Nephron progenitor cell (in vitro differentiated cells): ENCODE measurements around the gene SEMA4C.

ENCODE experiments used
- DNase-seq: peaks from one replicate; pipeline ENCODE4 v3.0.0; 2021
- H3K27ac Mint-ChIP-seq: 2 replicates; pipeline ENCODE4 v1.8.0; 2021; ENCODE audit warnings: mild to moderate bottlenecking, moderate library complexity, mixed read lengths
- H3K27me3 Mint-ChIP-seq: 2 replicates; pipeline ENCODE4 v1.8.0; 2021; ENCODE audit warnings: mild to moderate bottlenecking, low read depth, mixed read lengths; ENCODE audit not compliant: poor library complexity
- H3K36me3 Mint-ChIP-seq: 2 replicates; pipeline ENCODE4 v1.8.0; 2021; ENCODE audit warnings: low read depth, mixed read lengths
- H3K4me1 Mint-ChIP-seq: 2 replicates; pipeline ENCODE4 v1.8.0; 2021; ENCODE audit warnings: mixed read lengths
- H3K4me3 Mint-ChIP-seq: 2 replicates; pipeline ENCODE4 v1.8.0; 2021; ENCODE audit warnings: mild to moderate bottlenecking, moderate library complexity, mixed read lengths
- H3K9me3 Mint-ChIP-seq: 2 replicates; pipeline ENCODE4 v1.8.0; 2021; ENCODE audit warnings: mild to moderate bottlenecking, moderate library complexity, mixed read lengths
- CTCF ChIP-seq: fragments of 200-600 bp; sonication (generic); IDR thresholded peaks from 2 replicates; pipeline ENCODE4 v1.5.0; 2021; ENCODE audit warnings: antibody characterized with exemption

SEMA4C gene

GRCh38 chr2:96869822-96870625 is at the start of gene SEMA4C:
Gene SEMA4C, minus strand, starts transcription at chr2:96870080. Its CDS starts 2,194 bp downstream, at chr2:96867886.
- H3K36me3 Mint-ChIP-seq, result peaks cover 6% of the 10 kb centered on the region
- no peaks in the 10 kb centered on the region for H3K9me3 Mint-ChIP-seq
- TF ChIP-seq CTCF, result no peak
- H3K4me1 Mint-ChIP-seq, result peaks cover 62% of the 10 kb centered on the region
- no peaks in the 10 kb centered on the region for H3K27me3 Mint-ChIP-seq
- peak; percentile 76 for DNase-seq
- peak within 1 kb of the TSS; percentile 83 for H3K27ac Mint-ChIP-seq
- H3K4me3 Mint-ChIP-seq, result peak within 1 kb of the TSS; percentile 85

GRCh38 chr2:96918754-96919550 is 49.1 kb upstream of the SEMA4C start:
- no peak overlapping the region for H3K4me3 Mint-ChIP-seq
- peaks cover 10% of the 10 kb centered on the region for H3K9me3 Mint-ChIP-seq
- no peaks in the 10 kb centered on the region for H3K36me3 Mint-ChIP-seq
- DNase-seq, result no peak
- TF ChIP-seq CTCF, result no peak
- H3K27me3 Mint-ChIP-seq, result peaks cover 40% of the 10 kb centered on the region
- no peak overlapping the region for H3K27ac Mint-ChIP-seq
- H3K4me1 Mint-ChIP-seq, result peaks cover 34% of the 10 kb centered on the region

GRCh38 chr2:96918092-96918753 is 48.3 kb upstream of the SEMA4C start:
- TF ChIP-seq CTCF, result no peak
- DNase-seq, result no peak
- H3K27me3 Mint-ChIP-seq, result peaks cover 39% of the 10 kb centered on the region
- H3K4me1 Mint-ChIP-seq, result peaks cover 39% of the 10 kb centered on the region
- H3K9me3 Mint-ChIP-seq, result peaks cover 10% of the 10 kb centered on the region
- H3K4me3 Mint-ChIP-seq, result no peak overlapping the region
- no peaks in the 10 kb centered on the region for H3K36me3 Mint-ChIP-seq
- no peak overlapping the region for H3K27ac Mint-ChIP-seq

- Mint-ChIP-seq H3K27ac (no peak overlapping the region), H3K4me3 (no peak overlapping the region), H3K36me3 (no peaks in the 10 kb centered on the region), H3K4me1 (peaks cover 50% of the 10 kb centered on the region), H3K27me3 (peaks cover 46% of the 10 kb centered on the region), H3K9me3 (peaks cover 10% of the 10 kb centered on the region)
- no peak for TF ChIP-seq CTCF
- DNase-seq, result no peak
Observed at GRCh38 chr2:96916646-96917543, 47.0 kb upstream of the SEMA4C start.

- DNase-seq, result no peak
- H3K36me3 Mint-ChIP-seq, result no peaks in the 10 kb centered on the region
- peaks cover 10% of the 10 kb centered on the region for H3K9me3 Mint-ChIP-seq
- peaks cover 50% of the 10 kb centered on the region for H3K27me3 Mint-ChIP-seq
- no peak for TF ChIP-seq CTCF
- H3K27ac Mint-ChIP-seq, result peak overlapping the region; percentile 47
- no peak overlapping the region for H3K4me3 Mint-ChIP-seq
- H3K4me1 Mint-ChIP-seq, result peaks cover 57% of the 10 kb centered on the region
Observed at GRCh38 chr2:96916156-96916630, 46.3 kb upstream of the SEMA4C start.
